Myocyte (in vitro differentiated cells): ENCODE measurements around the gene PCLAF. TPM values are rescaled to one million over a fixed set of nuclear protein-coding genes. Genes with fewer than 3 reads are reported as not detected.
"Not testable (repeated sequence)": the region's sequence is repeated elsewhere in the genome, so short reads cannot be mapped to it uniquely, and the experiment has no call there.

ENCODE experiments used
- DNase-seq: peaks from one replicate; pipeline ENCODE4 v3.0.0-alpha.2; 2012; ENCODE audit warnings: low read depth
- total RNA-seq: library from RNA; depleted of rRNA; stranded (reverse); fragments of >200 nt; gene quantifications from 2 replicates; pipeline ENCODE4 v1.2.3, GENCODE V29; 2014

Gene PCLAF
- total RNA-seq, 1 donor from 2014 or later: 2.7 TPM

- not testable (repeated sequence) for DNase-seq
Observed at GRCh38 chr15:64326458-64326857, 54.8 kb downstream of the PCLAF start.

GRCh38 chr15:64324165-64324877, 56.9 kb downstream of the PCLAF start:
- DNase-seq: no peak

- DNase-seq: no peak
Observed at GRCh38 chr15:64315216-64315615, 66.0 kb downstream of the PCLAF start.

GRCh38 chr15:64314456-64314855, 66.8 kb downstream of the PCLAF start:
- DNase-seq: peak; percentile 28

Other genes with a start within 250 kb of the PCLAF start
- gene SNX22, start 229.7 kb downstream of the PCLAF start, total RNA-seq: 0.16 TPM in 1 of 2 replicates, not detected in the other
- 215 and 241 TPM in 2 replicates for gene PPIB, start 218.4 kb downstream of the PCLAF start, total RNA-seq
- gene CSNK1G1, start 25.3 kb downstream of the PCLAF start, total RNA-seq: 19.3 and 22.1 TPM in 2 replicates
- 6.3 and 8.3 TPM in 2 replicates for gene TRIP4, start 6.4 kb upstream of the PCLAF start, total RNA-seq
- 16.2 and 16.6 TPM in 2 replicates for gene ZNF609, start 79.1 kb upstream of the PCLAF start, total RNA-seq